HepG2 (cell line): Measurements from ENCODE around the gene KAT7. TPM values are rescaled to one million over a fixed set of nuclear protein-coding genes. Genes with fewer than 3 reads are reported as not detected.

Source experiments
- CBX5 ChIP-seq: sonication (generic); formaldehyde crosslinking; IDR thresholded peaks from 2 replicates; pipeline ENCODE4 v1.4.0; 2020; ENCODE audit warnings: missing genetic modification reagents, borderline replicate concordance
- EP300 ChIP-seq, 3 experiments: sonication (generic) in 1 of 3; formaldehyde crosslinking in 1 of 3; IDR thresholded peaks; 2 replicates each; pipeline versions ENCODE4 v1.5.1 to v1.6.1; 2011 to 2020; ENCODE audit warnings: low read depth in 2 of 3, low read length in 2 of 3, borderline replicate concordance in 1 of 3, improper control_type of control experiment in 1 of 3, mild to moderate bottlenecking in 1 of 3, missing genetic modification reagents in 1 of 3, moderate library complexity in 1 of 3
- HNRNPUL1 ChIP-seq: fragments of 200-400 bp; formaldehyde crosslinking; IDR thresholded peaks from 2 replicates; pipeline ENCODE4 v1.6.1; 2017; ENCODE audit warnings: low read depth, mild to moderate bottlenecking, low read length, moderate library complexity
- HOXA7 ChIP-seq: sonication (generic); formaldehyde crosslinking; IDR thresholded peaks from 2 replicates; pipeline ENCODE4 v1.8.1; 2022; ENCODE audit warnings: mild to moderate bottlenecking, missing genetic modification reagents, moderate library complexity
- ISL2 ChIP-seq: sonication (generic); formaldehyde crosslinking; IDR thresholded peaks from 2 replicates; pipeline ENCODE4 v1.5.0; 2020; ENCODE audit warnings: missing genetic modification reagents
- JUNB ChIP-seq: sonication (generic); formaldehyde crosslinking; IDR thresholded peaks from 2 replicates; pipeline ENCODE4 v1.8.0; 2022; ENCODE audit warnings: missing genetic modification reagents, mild to moderate bottlenecking, borderline replicate concordance
- KDM5B ChIP-seq: sonication (generic); formaldehyde crosslinking; IDR thresholded peaks from 2 replicates; pipeline ENCODE4 v1.4.0; 2020; ENCODE audit warnings: missing genetic modification reagents, mild to moderate bottlenecking, borderline replicate concordance
- MED1 ChIP-seq: sonication (generic); formaldehyde crosslinking; IDR thresholded peaks from 2 replicates; pipeline ENCODE4 v1.4.0; 2020; ENCODE audit warnings: missing genetic modification reagents
- NCOA2 ChIP-seq: sonication (generic); formaldehyde crosslinking; IDR thresholded peaks from 2 replicates; pipeline ENCODE4 v1.8.0; 2022; ENCODE audit warnings: inconsistent platforms
- NFKBIZ ChIP-seq: IDR thresholded peaks from 2 replicates; pipeline ENCODE4 v1.6.1; 2018; ENCODE audit warnings: missing genetic modification reagents, missing compliant biosample characterization
- PHF5A ChIP-seq: IDR thresholded peaks from one replicate; pipeline ENCODE4 v1.6.1; 2018; ENCODE audit warnings: low read depth, missing genetic modification reagents; ENCODE audit not compliant: unreplicated experiment
- SMAD9 ChIP-seq: sonication (generic); formaldehyde crosslinking; IDR thresholded peaks from 2 replicates; pipeline ENCODE4 v1.5.1; 2020; ENCODE audit warnings: mild to moderate bottlenecking, missing genetic modification reagents
- SP140L ChIP-seq: sonication (generic); formaldehyde crosslinking; IDR thresholded peaks from 2 replicates; pipeline ENCODE4 v1.4.0; 2020; ENCODE audit warnings: missing genetic modification reagents, borderline replicate concordance
- TBX3 ChIP-seq: fragments of 450-650 bp; IDR thresholded peaks from 2 replicates; pipeline ENCODE4 v1.6.1; 2017; ENCODE audit warnings: antibody characterized with exemption, mild to moderate bottlenecking, inconsistent platforms, borderline replicate concordance
- ZBTB7B ChIP-seq: sonication (generic); formaldehyde crosslinking; IDR thresholded peaks from 2 replicates; pipeline ENCODE4 v1.4.0; 2020; ENCODE audit warnings: missing genetic modification reagents
- ZNF274 ChIP-seq: sonication (generic); formaldehyde crosslinking; IDR thresholded peaks from 2 replicates; pipeline ENCODE4 v1.5.1; 2020; ENCODE audit warnings: mild to moderate bottlenecking, missing genetic modification reagents
- ZNF292 ChIP-seq: sonication (generic); formaldehyde crosslinking; IDR thresholded peaks from 2 replicates; pipeline ENCODE4 v1.8.1; 2022; ENCODE audit warnings: mild to moderate bottlenecking, low read depth, missing genetic modification reagents, borderline replicate concordance
- ZNF350 ChIP-seq: sonication (generic); formaldehyde crosslinking; IDR thresholded peaks from 2 replicates; pipeline ENCODE4 v1.4.0; 2020; ENCODE audit warnings: mild to moderate bottlenecking, low read depth, missing genetic modification reagents, borderline replicate concordance
- ZNF44 ChIP-seq: sonication (generic); formaldehyde crosslinking; IDR thresholded peaks from 2 replicates; pipeline ENCODE4 v1.5.1; 2020; ENCODE audit warnings: mild to moderate bottlenecking, missing genetic modification reagents
- ZNF547 ChIP-seq: sonication (generic); formaldehyde crosslinking; IDR thresholded peaks from 2 replicates; pipeline ENCODE4 v1.5.1; 2020; ENCODE audit warnings: mild to moderate bottlenecking, missing genetic modification reagents
- ZNF589 ChIP-seq: sonication (generic); formaldehyde crosslinking; conservative IDR thresholded peaks from 2 replicates; pipeline ENCODE4 v1.8.0; 2022; ENCODE audit warnings: mild to moderate bottlenecking, moderate library complexity, missing genetic modification reagents
- ZNF672 ChIP-seq: sonication (generic); formaldehyde crosslinking; IDR thresholded peaks from 2 replicates; pipeline ENCODE4 v1.8.1; 2022; ENCODE audit warnings: missing genetic modification reagents
- ZNF781 ChIP-seq: sonication (generic); formaldehyde crosslinking; IDR thresholded peaks from 2 replicates; pipeline ENCODE4 v1.5.1; 2020; ENCODE audit warnings: borderline replicate concordance, mild to moderate bottlenecking, missing genetic modification reagents; ENCODE audit errors: not compliant biosample characterization
- polyA plus RNA-seq, 8 experiments: library from polyadenylated mRNA; depleted of rRNA in 3 of 8; stranded (reverse) in 7 of 8; unstranded in 1 of 8; fragments of >200 nt; fragmentation: Illumina TruSeq in 4 of 8; extraction: Trizol in 4 of 8; gene quantifications; 2 replicates each; pipeline versions ENCODE4 v1.2.1 to v1.2.3, GENCODE V29; 2011 to 2016; ENCODE audit warnings: low read depth in 4 of 8, missing spikeins in 1 of 8, mixed read lengths in 1 of 8; ENCODE audit not compliant: insufficient read depth in 1 of 8
- total RNA-seq, 5 experiments: library from RNA; depleted of rRNA; stranded (reverse); fragments of >200 nt; fragmentation: Illumina TruSeq; extraction: Trizol; gene quantifications; 2 replicates each; pipeline ENCODE4 v1.2.3, GENCODE V29; 2016; ENCODE audit warnings: low read depth in 1 of 5
- TF ChIP-seq, protein P1 (sequence below): sonication (generic); formaldehyde crosslinking; IDR thresholded peaks from 2 replicates; pipeline ENCODE4 v1.8.0; 2022; ENCODE audit warnings: mild to moderate bottlenecking, missing genetic modification reagents, moderate library complexity
- TF ChIP-seq, protein P2 (sequence below): sonication (generic); formaldehyde crosslinking; IDR thresholded peaks from 2 replicates; pipeline ENCODE4 v1.4.0; 2020; ENCODE audit warnings: missing genetic modification reagents, low read depth, mild to moderate bottlenecking, borderline replicate concordance
- TF ChIP-seq, protein P3 (sequence below): sonication (generic); formaldehyde crosslinking; IDR thresholded peaks from 2 replicates; pipeline ENCODE4 v1.4.0; 2020; ENCODE audit warnings: missing genetic modification reagents

The KAT7 gene
- total and polyA plus RNA-seq, 2 of the 13 experiments (the other 11 are each of a cell fraction or from before 2014, with no cell fraction given) = 21.2 to 39.2 TPM

DNA sequence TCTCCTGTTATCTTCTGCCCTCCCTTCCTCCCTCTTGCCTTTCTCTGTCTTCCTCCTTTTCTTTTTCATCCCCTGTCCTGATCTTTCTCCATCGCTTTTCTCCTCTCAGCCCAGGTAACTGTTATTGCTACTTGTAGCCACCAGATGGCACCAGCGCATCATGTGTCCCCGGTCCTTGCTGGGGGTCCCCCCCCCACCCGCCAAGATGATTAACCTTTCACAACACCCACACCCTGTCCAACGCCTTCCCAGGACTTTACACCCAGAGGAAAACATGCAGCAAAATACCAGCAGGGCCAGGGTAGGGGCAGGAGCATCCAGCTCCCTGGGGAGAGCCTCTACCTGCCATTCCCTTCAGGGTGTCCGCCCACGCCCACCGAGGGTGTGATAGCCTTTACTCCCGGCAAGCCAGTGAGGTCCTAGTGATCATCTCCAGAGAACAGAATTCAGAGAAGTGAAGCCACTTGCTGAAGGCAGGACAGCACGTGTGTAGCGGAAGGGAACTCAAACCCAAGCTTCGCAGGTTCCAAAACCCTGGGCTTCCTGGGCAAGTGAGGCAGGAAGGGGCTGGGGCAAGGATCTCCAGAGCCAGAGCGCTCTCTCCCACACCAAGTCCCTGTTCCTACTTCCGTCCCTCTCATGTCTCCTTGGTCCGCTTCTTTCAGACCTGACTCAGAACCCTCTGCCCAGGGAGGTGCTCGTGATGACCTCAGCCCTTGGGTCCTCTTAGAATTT lies 72.8 kb downstream of the KAT7 start (continued):
- TF ChIP-seq EP300 (IDR thresholded peaks at IDR 0.05; ENCODE audit: low read depth in 2 of 2, low read length in 2 of 2) (0 out of 4 replicates have a peak, but pooled peaks of 1 of the 2 experiments have one; percentile 27), EP300 (CRISPR knock-in tag; IDR thresholded peaks at IDR 0.05; ENCODE audit: borderline replicate concordance) (no peak), JUNB (CRISPR knock-in tag) (0 out of 2 replicates have a peak, but pooled peaks have one; percentile 19), ZBTB7B (CRISPR knock-in tag) (peak; percentile 44; the same call in 1 of the 2 replicates), PHF5A (CRISPR knock-in tag) (no peak), MED1 (peak; percentile 39; the same call in 1 of the 2 replicates), NFKBIZ (CRISPR knock-in tag) (0 out of 2 replicates have a peak, but pooled peaks have one; percentile 53), ISL2 (CRISPR knock-in tag) (peak; percentile 32; the same call in 1 of the 2 replicates), SMAD9 (CRISPR knock-in tag) (0 out of 2 replicates have a peak, but pooled peaks have one; percentile 57), ZNF781 (CRISPR knock-in tag) (peak; percentile 66), ZNF589 (CRISPR knock-in tag) (0 out of 2 replicates have a peak, but pooled peaks have one; percentile 54), SP140L (CRISPR knock-in tag) (0 out of 2 replicates have a peak, but pooled peaks have one; percentile 59), ZNF547 (0 out of 2 replicates have a peak, but pooled peaks have one; percentile 40), ZNF672 (CRISPR knock-in tag) (peak; percentile 76; the same call in 1 of the 2 replicates), HOXA7 (CRISPR knock-in tag) (peak; percentile 80; the same call in 1 of the 2 replicates), HNRNPUL1 (no peak), ZNF350 (CRISPR knock-in tag) (peak; percentile 70; the same call in 1 of the 2 replicates), TBX3 (0 out of 2 replicates have a peak, but pooled peaks have one; percentile 20), NCOA2 (CRISPR knock-in tag) (0 out of 2 replicates have a peak, but pooled peaks have one; percentile 36), ZNF292 (peak; percentile 66; the same call in 1 of the 2 replicates), CBX5 (CRISPR knock-in tag) (peak; percentile 69; the same call in 1 of the 2 replicates), ZNF274 (CRISPR knock-in tag) (peak; percentile 92), ZNF44 (CRISPR knock-in tag) (peak; percentile 76; the same call in 1 of the 2 replicates), KDM5B (CRISPR knock-in tag) (peak; percentile 25; the same call in 1 of the 2 replicates)
- TF ChIP-seq, protein P1, sequence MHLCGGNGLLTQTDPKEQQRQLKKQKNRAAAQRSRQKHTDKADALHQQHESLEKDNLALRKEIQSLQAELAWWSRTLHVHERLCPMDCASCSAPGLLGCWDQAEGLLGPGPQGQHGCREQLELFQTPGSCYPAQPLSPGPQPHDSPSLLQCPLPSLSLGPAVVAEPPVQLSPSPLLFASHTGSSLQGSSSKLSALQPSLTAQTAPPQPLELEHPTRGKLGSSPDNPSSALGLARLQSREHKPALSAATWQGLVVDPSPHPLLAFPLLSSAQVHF = 0 out of 2 replicates have a peak, but pooled peaks have one; percentile 47
- TF ChIP-seq, protein P2, sequence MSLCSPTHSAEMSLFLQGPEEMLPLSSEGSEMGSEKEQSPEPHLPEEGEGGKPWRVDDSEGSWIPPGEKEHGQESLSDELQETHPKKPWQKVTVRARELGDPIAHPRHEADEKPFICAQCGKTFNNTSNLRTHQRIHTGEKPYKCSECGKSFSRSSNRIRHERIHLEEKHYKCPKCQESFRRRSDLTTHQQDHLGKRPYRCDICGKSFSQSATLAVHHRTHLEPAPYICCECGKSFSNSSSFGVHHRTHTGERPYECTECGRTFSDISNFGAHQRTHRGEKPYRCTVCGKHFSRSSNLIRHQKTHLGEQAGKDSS (CRISPR knock-in tag) = peak; percentile 72; the same call in 1 of the 2 replicates
- TF ChIP-seq, protein P3, sequence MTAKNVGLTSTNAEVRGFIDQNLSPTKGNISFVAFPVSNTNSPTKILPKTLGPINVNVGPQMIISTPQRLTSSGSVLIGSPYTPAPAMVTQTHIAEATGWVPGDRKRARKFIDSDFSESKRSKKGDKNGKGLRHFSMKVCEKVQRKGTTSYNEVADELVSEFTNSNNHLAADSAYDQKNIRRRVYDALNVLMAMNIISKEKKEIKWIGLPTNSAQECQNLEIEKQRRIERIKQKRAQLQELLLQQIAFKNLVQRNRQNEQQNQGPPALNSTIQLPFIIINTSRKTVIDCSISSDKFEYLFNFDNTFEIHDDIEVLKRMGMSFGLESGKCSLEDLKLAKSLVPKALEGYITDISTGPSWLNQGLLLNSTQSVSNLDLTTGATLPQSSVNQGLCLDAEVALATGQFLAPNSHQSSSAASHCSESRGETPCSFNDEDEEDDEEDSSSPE = no peak
